Stimulated activated CD8-positive, alpha-beta memory T cell treated with anti-CD3 and anti-CD28 coated beads, Interleukin-12 subunit alpha, Interleukin-12 subunit beta, amount 100 ng/mL, for 4 hours (primary cell): Measurements from ENCODE around the gene LRP5.
"Not testable (repeated sequence)": the region's sequence is repeated elsewhere in the genome, so short reads cannot be mapped to it uniquely, and the experiment has no call there.

Experiments used
- DNase-seq: peaks from one replicate; pipeline ENCODE4 v3.0.0-alpha.2; 2020; ENCODE audit warnings: low read depth

The LRP5 gene

DNA sequence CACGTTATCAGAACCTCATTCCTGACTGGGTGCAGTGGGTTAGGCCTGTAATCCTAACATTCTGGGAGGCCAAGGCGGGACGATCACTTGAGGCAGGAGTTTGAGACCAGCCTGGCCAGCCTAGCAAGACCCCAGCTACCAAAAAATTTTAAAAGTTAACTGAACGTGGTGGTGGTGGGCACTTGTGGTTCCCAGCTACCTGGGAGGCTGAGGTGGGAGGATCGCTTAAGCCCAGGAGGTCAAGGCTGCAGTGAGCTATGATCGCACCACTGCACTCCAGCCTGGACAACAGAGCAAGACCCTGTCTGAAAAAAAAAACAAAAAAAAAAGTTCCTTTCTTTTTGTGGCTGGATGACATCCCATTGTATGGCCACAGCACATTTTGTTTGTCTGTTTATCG lies 80.4 kb downstream of the LRP5 start:
- DNase-seq = no peak

DNA sequence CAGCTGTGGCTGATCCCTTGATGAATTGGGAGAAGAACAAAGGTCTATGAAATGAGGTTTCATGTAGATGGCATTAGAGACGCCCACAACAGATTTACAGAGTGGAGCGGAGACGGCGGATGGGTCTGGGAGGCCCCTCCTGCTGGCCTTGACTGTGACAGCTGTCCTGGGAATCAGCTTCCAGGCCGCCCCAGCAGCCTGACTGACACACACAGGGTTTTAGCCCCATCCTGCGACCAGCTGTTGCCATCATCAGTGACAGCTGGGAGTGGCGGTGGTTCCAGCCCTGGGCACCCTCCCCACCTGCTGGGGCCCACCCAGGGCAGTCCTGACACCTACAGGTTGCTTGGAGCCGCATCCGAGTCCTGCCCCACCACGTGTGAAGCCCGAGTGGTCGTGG lies 84.1 kb downstream of the LRP5 start:
- no peak for DNase-seq

DNA sequence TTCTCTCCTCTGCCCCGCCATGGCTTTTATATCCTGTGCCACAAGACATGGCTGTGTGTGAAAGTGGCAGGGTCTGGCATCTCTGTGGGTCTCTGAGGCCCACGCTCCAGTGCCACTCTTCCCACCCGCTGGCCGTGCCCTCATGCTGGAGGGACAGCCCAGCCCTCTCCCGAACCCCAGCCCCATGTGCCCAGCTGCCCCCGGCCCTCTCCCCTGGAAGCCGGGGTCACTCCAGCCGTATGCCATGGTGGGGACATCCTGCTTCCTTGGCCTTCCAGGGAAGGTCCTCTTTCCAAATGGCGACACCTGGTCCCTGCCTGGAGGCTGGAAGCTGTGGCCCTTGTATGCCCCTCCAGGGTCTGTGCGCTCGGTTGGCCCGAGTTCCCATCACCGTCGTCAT lies 84.9 kb downstream of the LRP5 start:
- no peak for DNase-seq

- no peak for DNase-seq
Observed at GRCh38 chr11:68398995-68399851, 86.8 kb downstream of the LRP5 start.

DNA sequence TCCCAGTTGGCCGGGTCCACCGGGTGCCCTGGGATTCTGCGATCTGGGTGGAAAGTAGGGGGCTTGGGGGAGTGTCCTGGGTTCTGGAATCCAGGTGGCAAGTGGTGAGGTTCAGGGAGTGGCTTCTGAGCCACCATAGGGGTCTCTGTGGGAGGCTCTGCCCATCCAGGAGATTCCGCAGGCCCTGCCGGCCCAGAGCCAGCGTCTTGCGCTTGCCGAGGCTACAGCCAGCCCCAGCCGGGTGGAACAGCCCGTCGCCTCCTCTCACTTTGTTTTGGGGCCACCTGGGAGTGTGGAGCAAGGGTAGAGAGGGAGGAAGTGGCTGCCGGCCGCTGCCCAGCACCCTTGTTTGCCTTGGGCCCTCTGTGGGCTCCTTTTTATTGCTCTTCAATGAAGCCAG lies 87.5 kb downstream of the LRP5 start:
- no peak for DNase-seq

GRCh38 chr11:68400584-68400983 lies 88.2 kb downstream of the LRP5 start:
- DNase-seq = not testable (repeated sequence)

- DNase-seq = no peak
Observed at GRCh38 chr11:68401856-68402255, 89.5 kb downstream of the LRP5 start.

GRCh38 chr11:68402355-68403031 lies 90.1 kb downstream of the LRP5 start:
- no peak for DNase-seq

- no peak for DNase-seq
Observed at GRCh38 chr11:68403424-68403823, 91.0 kb downstream of the LRP5 start.

DNA sequence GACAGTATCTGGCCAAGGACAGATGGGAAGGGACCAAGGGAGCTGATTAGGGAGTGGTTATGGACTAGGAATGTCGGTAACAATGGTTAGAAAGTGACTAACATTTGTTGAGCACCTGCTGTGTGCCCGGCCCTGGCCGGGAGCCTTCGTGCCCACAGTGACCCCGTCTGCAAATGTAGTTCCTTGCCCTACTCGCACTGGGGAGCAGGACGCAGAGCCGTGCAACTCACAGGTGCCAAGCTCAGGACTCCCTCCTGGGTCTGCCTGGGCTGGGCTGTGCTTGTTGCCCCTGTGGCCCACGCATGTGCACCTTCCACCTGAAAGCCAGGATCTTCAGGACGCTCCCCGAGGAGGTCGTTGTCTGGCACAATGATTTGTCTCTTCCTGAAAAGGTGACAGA lies 91.4 kb downstream of the LRP5 start:
- no peak for DNase-seq

DNA sequence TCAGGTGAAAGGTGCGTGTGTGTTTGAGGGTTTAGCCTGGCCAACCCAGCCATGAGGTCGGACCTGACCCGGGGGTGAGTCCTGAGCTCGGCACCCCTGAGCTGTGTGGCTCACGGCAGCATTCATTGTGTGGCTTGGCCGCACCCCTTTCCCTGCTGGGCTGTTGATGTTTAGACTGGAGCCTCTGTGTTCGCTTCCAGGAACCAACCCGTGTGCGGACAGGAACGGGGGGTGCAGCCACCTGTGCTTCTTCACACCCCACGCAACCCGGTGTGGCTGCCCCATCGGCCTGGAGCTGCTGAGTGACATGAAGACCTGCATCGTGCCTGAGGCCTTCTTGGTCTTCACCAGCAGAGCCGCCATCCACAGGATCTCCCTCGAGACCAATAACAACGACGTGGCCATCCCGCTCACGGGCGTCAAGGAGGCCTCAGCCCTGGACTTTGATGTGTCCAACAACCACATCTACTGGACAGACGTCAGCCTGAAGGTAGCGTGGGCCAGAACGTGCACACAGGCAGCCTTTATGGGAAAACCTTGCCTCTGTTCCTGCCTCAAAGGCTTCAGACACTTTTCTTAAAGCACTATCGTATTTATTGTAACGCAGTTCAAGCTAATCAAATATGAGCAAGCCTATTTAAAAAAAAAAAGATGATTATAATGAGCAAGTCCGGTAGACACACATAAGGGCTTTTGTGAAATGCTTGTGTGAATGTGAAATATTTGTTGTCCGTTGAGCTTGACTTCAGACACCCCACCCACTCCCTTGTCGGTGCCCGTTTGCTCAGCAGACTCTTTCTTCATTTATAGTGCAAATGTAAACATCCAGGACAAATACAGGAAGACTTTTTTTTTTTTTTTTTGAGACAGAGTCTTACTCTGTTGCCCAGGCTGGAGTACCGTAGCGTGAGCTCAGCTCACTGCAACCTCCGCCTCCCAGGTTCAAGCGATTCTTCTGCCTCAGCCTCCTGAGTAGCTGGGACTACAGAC lies 94.2 kb downstream of the LRP5 start:
- no peak for DNase-seq

GRCh38 chr11:68408512-68408911 lies 96.1 kb downstream of the LRP5 start:
- DNase-seq = no peak

- no peak for DNase-seq
Observed at GRCh38 chr11:68409748-68410344, 97.5 kb downstream of the LRP5 start.

GRCh38 chr11:68411501-68411991 lies 99.2 kb downstream of the LRP5 start:
- DNase-seq = no peak

DNA sequence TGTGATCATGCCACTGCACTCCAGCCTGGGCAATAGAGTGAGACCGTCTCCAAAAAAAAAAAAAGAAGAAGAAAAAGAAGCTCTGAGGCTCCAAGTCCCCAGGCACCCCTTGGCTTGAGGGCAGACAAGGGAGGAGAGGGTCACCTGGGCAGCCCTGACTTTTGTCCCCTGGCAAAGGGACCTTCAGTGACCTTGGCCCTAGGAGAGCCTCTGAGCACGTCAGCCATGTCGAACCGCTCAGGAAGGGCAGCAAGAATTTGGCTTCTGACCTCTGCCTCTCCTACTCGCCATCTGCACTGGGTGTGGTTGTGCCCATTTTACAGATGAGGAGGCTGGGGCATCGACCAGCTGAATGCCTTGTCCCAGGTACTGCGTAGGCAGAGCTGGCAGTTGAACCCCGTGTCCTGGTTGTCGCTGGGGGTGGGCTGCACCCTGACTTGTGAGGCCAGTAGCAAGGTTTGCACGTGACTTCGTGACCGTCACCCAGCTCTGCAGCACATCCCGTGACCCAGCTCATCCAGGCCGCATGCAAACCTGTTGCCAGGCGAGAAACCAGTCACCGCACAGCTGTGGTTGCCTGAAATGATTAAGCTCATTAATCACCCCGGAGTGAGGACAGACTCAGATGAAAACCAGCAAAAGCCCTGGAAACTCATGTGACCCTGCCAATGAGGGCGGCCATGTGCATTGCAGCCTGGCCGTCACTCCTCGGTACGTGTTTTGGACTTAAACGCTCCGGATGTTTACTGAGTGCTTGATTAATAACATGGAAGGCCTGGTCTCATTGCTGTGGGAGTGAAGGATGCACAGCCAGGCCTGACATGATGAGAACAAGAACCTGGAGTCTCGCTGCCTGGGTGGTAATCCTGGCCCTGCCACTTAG lies 100.4 kb downstream of the LRP5 start:
- DNase-seq = no peak

DNA sequence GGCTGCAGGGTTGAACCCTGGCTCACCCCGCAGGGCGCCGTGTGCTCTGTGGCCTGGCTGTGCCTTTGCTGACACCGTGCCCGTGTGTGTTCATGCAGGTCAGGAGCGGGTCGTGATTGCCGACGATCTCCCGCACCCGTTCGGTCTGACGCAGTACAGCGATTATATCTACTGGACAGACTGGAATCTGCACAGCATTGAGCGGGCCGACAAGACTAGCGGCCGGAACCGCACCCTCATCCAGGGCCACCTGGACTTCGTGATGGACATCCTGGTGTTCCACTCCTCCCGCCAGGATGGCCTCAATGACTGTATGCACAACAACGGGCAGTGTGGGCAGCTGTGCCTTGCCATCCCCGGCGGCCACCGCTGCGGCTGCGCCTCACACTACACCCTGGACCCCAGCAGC lies 101.2 kb downstream of the LRP5 start:
- DNase-seq = no peak

GRCh38 chr11:68414496-68415221 lies 102.3 kb downstream of the LRP5 start:
- no peak for DNase-seq

GRCh38 chr11:68416070-68416578 lies 103.7 kb downstream of the LRP5 start:
- no peak for DNase-seq

DNA sequence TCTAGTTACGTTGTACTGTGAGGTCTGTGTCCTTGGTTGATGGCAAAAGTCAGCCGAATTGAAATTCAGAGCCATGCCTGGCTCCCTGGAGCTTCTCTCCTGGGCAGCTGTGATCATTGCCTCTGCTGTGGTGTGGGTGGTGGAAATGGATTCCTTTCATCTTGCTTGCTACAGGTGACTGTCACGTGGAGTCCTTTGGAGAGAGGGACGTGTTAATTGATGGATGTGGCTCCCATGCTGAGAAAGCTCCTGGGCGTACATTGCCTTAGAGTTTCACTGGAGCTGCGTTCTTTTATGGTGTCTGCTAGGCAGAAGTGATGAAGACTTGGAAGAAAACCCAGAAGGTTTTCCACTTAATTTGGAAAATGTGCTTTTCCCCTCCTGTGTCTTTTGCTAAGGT lies 106.3 kb downstream of the LRP5 start:
- DNase-seq = no peak

GRCh38 chr11:68420171-68420570 lies 107.8 kb downstream of the LRP5 start:
- DNase-seq = no peak
